ENCODE data around the gene LRSAM1.

The LRSAM1 gene

GRCh38 chr9:127550751-127551150 lies 99.4 kb downstream of the LRSAM1 start:
- TF ChIP-seq POLR2A (IDR thresholded peaks at IDR 0.05; ENCODE audit: low read depth, low read length) = no peak
- DNase-seq (ENCODE audit: insufficient read length, low spot score) = no peak
- no peak for FAIRE-seq
